GM12873 (cell line): ENCODE data around the gene SH3BP4.

Experiments
- CTCF ChIP-seq: IDR thresholded peaks from 2 replicates; pipeline ENCODE4 v1.5.1; 2012; ENCODE audit warnings: low read depth, mild to moderate bottlenecking, moderate library complexity, low read length, control low read depth; ENCODE audit not compliant: insufficient read depth; ENCODE audit errors: missing control alignments

Gene SH3BP4

GRCh38 chr2:235043762-235044500 lies 92.1 kb downstream of the SH3BP4 start:
- no peak for TF ChIP-seq CTCF

GRCh38 chr2:235044501-235045271 lies 92.9 kb downstream of the SH3BP4 start:
- TF ChIP-seq CTCF = no peak

GRCh38 chr2:235045336-235045972 lies 93.6 kb downstream of the SH3BP4 start:
- TF ChIP-seq CTCF = no peak

GRCh38 chr2:235045973-235046343 lies 94.1 kb downstream of the SH3BP4 start:
- TF ChIP-seq CTCF = no peak

GRCh38 chr2:235046589-235046988 lies 94.8 kb downstream of the SH3BP4 start:
- TF ChIP-seq CTCF = no peak

- no peak for TF ChIP-seq CTCF
Measured at GRCh38 chr2:235047171-235048160, 95.6 kb downstream of the SH3BP4 start.

GRCh38 chr2:235048549-235048948 lies 96.7 kb downstream of the SH3BP4 start:
- no peak for TF ChIP-seq CTCF
